Liver (tissue), 9 donors: ENCODE measurements around the gene FBXO31. TPM values are rescaled to one million over a fixed set of nuclear protein-coding genes. Genes with fewer than 3 reads are reported as not detected.

ENCODE experiments used
- DNase-seq: peaks from one replicate; pipeline ENCODE4 v3.0.0-alpha.2; 2017; ENCODE audit warnings: low spot score
- H3K27ac ChIP-seq, 2 donors: one replicate each; pipeline ENCODE4 v1.7.0; 2013; ENCODE audit warnings: inconsistent platforms in 2 of 2, low read length in 2 of 2, control low read depth in 1 of 2, low read depth in 1 of 2, mild to moderate bottlenecking in 1 of 2
- H3K27me3 ChIP-seq, 4 donors: one replicate each; pipeline versions ENCODE4 v1.6.1 to v1.7.0; 2013; ENCODE audit warnings: low read length in 3 of 4, inconsistent platforms in 1 of 4, mild to moderate bottlenecking in 1 of 4, moderate library complexity in 1 of 4; ENCODE audit not compliant: control insufficient read depth in 4 of 4, insufficient read depth in 4 of 4
- H3K36me3 ChIP-seq, 4 donors: one replicate each; pipeline versions ENCODE4 v1.6.1 to v1.7.0; 2013; ENCODE audit warnings: low read length in 3 of 4, mild to moderate bottlenecking in 3 of 4, low read depth in 1 of 4, moderate library complexity in 1 of 4; ENCODE audit not compliant: control insufficient read depth in 4 of 4, insufficient read depth in 3 of 4
- H3K4me1 ChIP-seq, 4 donors: one replicate each; pipeline versions ENCODE4 v1.6.1 to v1.7.0; 2013; ENCODE audit warnings: low read length in 3 of 4, mild to moderate bottlenecking in 3 of 4, moderate library complexity in 1 of 4; ENCODE audit not compliant: control insufficient read depth in 4 of 4, insufficient read depth in 4 of 4
- H3K4me3 ChIP-seq, 3 donors: one replicate each; pipeline versions ENCODE4 v1.6.1 to v1.7.0; 2013; ENCODE audit warnings: low read length in 3 of 3, control low read depth in 1 of 3, low read depth in 1 of 3, mild to moderate bottlenecking in 1 of 3
- H3K9ac ChIP-seq, 2 donors: one replicate each; pipeline ENCODE4 v1.7.0; 2013; ENCODE audit warnings: low read length in 2 of 2, mild to moderate bottlenecking in 2 of 2, moderate library complexity in 2 of 2, control low read depth in 1 of 2, low read depth in 1 of 2
- H3K9me3 ChIP-seq, 4 donors: one replicate each; pipeline versions ENCODE4 v1.6.1 to v1.7.0; 2013; ENCODE audit warnings: low read length in 3 of 4; ENCODE audit not compliant: control insufficient read depth in 4 of 4
- CTCF ChIP-seq: fragments of 150-350 bp; IDR thresholded peaks from 2 replicates; pipeline ENCODE4 v1.5.1; 2017; ENCODE audit warnings: improper control_type of control experiment, low read depth, low read length; ENCODE audit not compliant: missing input control
- EGR1 ChIP-seq, 2 donors: IDR thresholded peaks; 2 replicates each; pipeline ENCODE4 v1.6.1; 2016 to 2018; ENCODE audit warnings: antibody characterized with exemption in 2 of 2, low read depth in 2 of 2
- FOXA1 ChIP-seq: IDR thresholded peaks from 2 replicates; pipeline ENCODE4 v1.6.1; 2016; ENCODE audit warnings: antibody characterized with exemption
- FOXA2 ChIP-seq: IDR thresholded peaks from 2 replicates; pipeline ENCODE4 v1.6.1; 2016; ENCODE audit warnings: antibody characterized with exemption
- GABPA ChIP-seq, 2 donors: IDR thresholded peaks in 1 of 2; conservative IDR thresholded peaks in 1 of 2; 2 replicates each; pipeline ENCODE4 v1.6.1; 2016; ENCODE audit warnings: antibody characterized with exemption in 2 of 2, mild to moderate bottlenecking in 1 of 2, moderate library complexity in 1 of 2
- HNF4A ChIP-seq, 2 donors: conservative IDR thresholded peaks; 2 replicates each; pipeline ENCODE4 v1.6.1; 2016; ENCODE audit warnings: antibody characterized with exemption in 2 of 2, mild to moderate bottlenecking in 2 of 2
- HNF4G ChIP-seq: IDR thresholded peaks from 2 replicates; pipeline ENCODE4 v1.6.1; 2016; ENCODE audit warnings: antibody characterized with exemption
- NR2F2 ChIP-seq: IDR thresholded peaks from 2 replicates; pipeline ENCODE4 v1.6.1; 2016; ENCODE audit warnings: antibody characterized with exemption
- RAD21 ChIP-seq, 2 donors: IDR thresholded peaks; 2 replicates each; pipeline ENCODE4 v1.6.1; 2016; ENCODE audit warnings: antibody characterized with exemption in 2 of 2, mild to moderate bottlenecking in 2 of 2
- RXRA ChIP-seq, 2 donors: IDR thresholded peaks; 2 replicates each; pipeline ENCODE4 v1.6.1; 2017 to 2018; ENCODE audit warnings: antibody characterized with exemption in 2 of 2, mild to moderate bottlenecking in 1 of 2
- SP1 ChIP-seq: IDR thresholded peaks from 2 replicates; pipeline ENCODE4 v1.6.1; 2018; ENCODE audit warnings: antibody characterized with exemption, mild to moderate bottlenecking
- YY1 ChIP-seq: IDR thresholded peaks from 2 replicates; pipeline ENCODE4 v1.6.1; 2016; ENCODE audit warnings: antibody characterized with exemption, mild to moderate bottlenecking
- ZBTB33 ChIP-seq: IDR thresholded peaks from 2 replicates; pipeline ENCODE4 v1.6.1; 2016; ENCODE audit warnings: antibody characterized with exemption
- WGBS: extraction: QIAGEN DNeasy Blood & Tissue Kit; methylation state at CpG from one replicate; pipeline ENCODE4 v1.1.7; 2013; 5-methylcytosine and 5-hydroxymethylcytosine counted together
- polyA plus RNA-seq, 2 donors: library from polyadenylated mRNA; stranded (reverse) in 1 of 2; unstranded in 1 of 2; fragments of 200-250 nt in 1 of 2; fragments of >200 nt in 1 of 2; fragmentation: Nextera tagmentation in 1 of 2; extraction: Ambion mirVana in 1 of 2; gene quantifications; one replicate each; pipeline versions ENCODE4 v1.2.1 to v1.2.3, GENCODE V29; 2013 to 2015
- total RNA-seq, 2 donors: library from RNA; depleted of rRNA; stranded (reverse); fragments of >200 nt; gene quantifications; one replicate each; pipeline ENCODE4 v1.2.3, GENCODE V29; 2014
- TF ChIP-seq, protein P1 (sequence below): IDR thresholded peaks from 2 replicates; pipeline ENCODE4 v1.6.1; 2016; ENCODE audit warnings: antibody characterized with exemption
- TF ChIP-seq, protein P2 (sequence below): IDR thresholded peaks from 2 replicates; pipeline ENCODE4 v1.6.1; 2016; ENCODE audit warnings: antibody characterized with exemption, mild to moderate bottlenecking
- donor health status: healthy.
- donor health status: healthy.
- donor health status: healthy.
- donor health status: healthy.
- donor health status: healthy.

Gene FBXO31
- total and polyA plus RNA-seq, 4 donors: 13.2 to 30.3 (median 18.1) TPM

GRCh38 chr16:87338155-87338765 lies 45.3 kb downstream of the FBXO31 start:
- Histone ChIP-seq H3K4me1 (no peaks in the 10 kb centered on the region), H3K4me3 (no peak overlapping the region), H3K36me3 (peaks cover 16 to 77% (median 35%) of the 10 kb centered on the region in 4 donors), H3K9me3 (no peaks in the 10 kb centered on the region), H3K27ac (no peak overlapping the region), H3K27me3 (no peaks in the 10 kb centered on the region), H3K9ac (no peak overlapping the region)
- WGBS: 91% methylated on average over 18 of the region's 18 CpGs
- no peak for TF ChIP-seq HNF4A (conservative IDR thresholded peaks at IDR 0.05)
- no peak for TF ChIP-seq NR2F2
- no peak for TF ChIP-seq FOXA1
- TF ChIP-seq RXRA (IDR thresholded peaks at IDR 0.05): no peak
- TF ChIP-seq GABPA (IDR thresholded peaks at IDR 0.05 in 1 of 2, conservative IDR thresholded peaks at IDR 0.05 in 1 of 2): no peak
- TF ChIP-seq CTCF: no peak
- TF ChIP-seq, protein P1, sequence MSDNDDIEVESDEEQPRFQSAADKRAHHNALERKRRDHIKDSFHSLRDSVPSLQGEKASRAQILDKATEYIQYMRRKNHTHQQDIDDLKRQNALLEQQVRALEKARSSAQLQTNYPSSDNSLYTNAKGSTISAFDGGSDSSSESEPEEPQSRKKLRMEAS: no peak
- no peak for TF ChIP-seq HNF4G
- no peak for TF ChIP-seq EGR1 (IDR thresholded peaks at IDR 0.05; ENCODE audit: low read depth in 2 of 2)
- TF ChIP-seq SP1: no peak
- no peak for TF ChIP-seq FOXA2
- no peak for DNase-seq

DNA sequence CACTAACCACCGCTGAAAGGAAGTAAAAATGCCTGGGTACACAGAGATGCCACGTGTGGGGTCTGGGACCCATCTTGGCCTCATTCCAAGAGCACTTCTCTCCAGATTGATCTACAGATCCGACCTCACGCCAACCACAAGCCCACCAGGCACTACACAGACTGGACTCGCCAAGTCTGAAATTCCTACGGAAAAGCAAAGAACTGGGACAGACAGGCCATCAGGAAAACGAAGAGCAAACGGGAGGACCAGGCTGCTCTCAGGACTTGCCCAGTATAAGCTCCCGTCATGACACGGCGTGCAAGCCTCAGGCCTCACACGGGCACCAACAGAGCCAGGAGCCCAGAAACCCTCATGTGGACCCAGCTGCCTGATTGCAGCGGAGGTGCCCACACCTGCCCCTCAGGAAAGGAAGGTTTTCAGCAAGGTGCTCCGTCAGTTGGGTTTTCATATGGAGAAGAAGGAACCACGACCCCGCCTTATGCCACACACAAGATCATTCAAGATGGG lies 46.3 kb downstream of the FBXO31 start:
- H3K27ac ChIP-seq: no peak overlapping the region
- H3K9me3 ChIP-seq: no peaks in the 10 kb centered on the region
- H3K4me1 ChIP-seq: no peaks in the 10 kb centered on the region
- H3K36me3 ChIP-seq: peaks cover 17 to 75% (median 27%) of the 10 kb centered on the region in 4 donors
- no peak for DNase-seq
- no peak overlapping the region for H3K4me3 ChIP-seq
- 82% methylated on average over 16 of the region's 16 CpGs for WGBS
- no peak overlapping the region for H3K9ac ChIP-seq
- H3K27me3 ChIP-seq: no peaks in the 10 kb centered on the region
- no peak for TF ChIP-seq RAD21 (IDR thresholded peaks at IDR 0.05)
- TF ChIP-seq RXRA (IDR thresholded peaks at IDR 0.05): no peak

GRCh38 chr16:87336434-87337240 lies 46.9 kb downstream of the FBXO31 start:
- H3K9me3 ChIP-seq: no peaks in the 10 kb centered on the region
- no peaks in the 10 kb centered on the region for H3K4me1 ChIP-seq
- DNase-seq: no peak
- no peak overlapping the region for H3K27ac ChIP-seq
- no peak overlapping the region for H3K4me3 ChIP-seq
- no peak overlapping the region for H3K9ac ChIP-seq
- 94% methylated on average over 19 of the region's 19 CpGs for WGBS
- H3K27me3 ChIP-seq: no peaks in the 10 kb centered on the region
- peaks cover 17 to 71% (median 26%) of the 10 kb centered on the region in 4 donors for H3K36me3 ChIP-seq
- TF ChIP-seq EGR1 (IDR thresholded peaks at IDR 0.05; ENCODE audit: low read depth in 2 of 2) (no peak), YY1 (no peak), NR2F2 (no peak), HNF4A (conservative IDR thresholded peaks at IDR 0.05) (no peak), RXRA (IDR thresholded peaks at IDR 0.05) (no peak), CTCF (no peak), ZBTB33 (no peak)
- TF ChIP-seq, protein P2, sequence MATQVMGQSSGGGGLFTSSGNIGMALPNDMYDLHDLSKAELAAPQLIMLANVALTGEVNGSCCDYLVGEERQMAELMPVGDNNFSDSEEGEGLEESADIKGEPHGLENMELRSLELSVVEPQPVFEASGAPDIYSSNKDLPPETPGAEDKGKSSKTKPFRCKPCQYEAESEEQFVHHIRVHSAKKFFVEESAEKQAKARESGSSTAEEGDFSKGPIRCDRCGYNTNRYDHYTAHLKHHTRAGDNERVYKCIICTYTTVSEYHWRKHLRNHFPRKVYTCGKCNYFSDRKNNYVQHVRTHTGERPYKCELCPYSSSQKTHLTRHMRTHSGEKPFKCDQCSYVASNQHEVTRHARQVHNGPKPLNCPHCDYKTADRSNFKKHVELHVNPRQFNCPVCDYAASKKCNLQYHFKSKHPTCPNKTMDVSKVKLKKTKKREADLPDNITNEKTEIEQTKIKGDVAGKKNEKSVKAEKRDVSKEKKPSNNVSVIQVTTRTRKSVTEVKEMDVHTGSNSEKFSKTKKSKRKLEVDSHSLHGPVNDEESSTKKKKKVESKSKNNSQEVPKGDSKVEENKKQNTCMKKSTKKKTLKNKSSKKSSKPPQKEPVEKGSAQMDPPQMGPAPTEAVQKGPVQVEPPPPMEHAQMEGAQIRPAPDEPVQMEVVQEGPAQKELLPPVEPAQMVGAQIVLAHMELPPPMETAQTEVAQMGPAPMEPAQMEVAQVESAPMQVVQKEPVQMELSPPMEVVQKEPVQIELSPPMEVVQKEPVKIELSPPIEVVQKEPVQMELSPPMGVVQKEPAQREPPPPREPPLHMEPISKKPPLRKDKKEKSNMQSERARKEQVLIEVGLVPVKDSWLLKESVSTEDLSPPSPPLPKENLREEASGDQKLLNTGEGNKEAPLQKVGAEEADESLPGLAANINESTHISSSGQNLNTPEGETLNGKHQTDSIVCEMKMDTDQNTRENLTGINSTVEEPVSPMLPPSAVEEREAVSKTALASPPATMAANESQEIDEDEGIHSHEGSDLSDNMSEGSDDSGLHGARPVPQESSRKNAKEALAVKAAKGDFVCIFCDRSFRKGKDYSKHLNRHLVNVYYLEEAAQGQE: no peak
